ENCODE results near the gene SYT13. TPM values are rescaled to one million over a fixed set of nuclear protein-coding genes. Genes with fewer than 3 reads are reported as not detected.

Gene SYT13
- polyA plus RNA-seq, 1 donor (not counting 4 experiments of a cell fraction or from before 2014, with no cell fraction given): not detected

DNA sequence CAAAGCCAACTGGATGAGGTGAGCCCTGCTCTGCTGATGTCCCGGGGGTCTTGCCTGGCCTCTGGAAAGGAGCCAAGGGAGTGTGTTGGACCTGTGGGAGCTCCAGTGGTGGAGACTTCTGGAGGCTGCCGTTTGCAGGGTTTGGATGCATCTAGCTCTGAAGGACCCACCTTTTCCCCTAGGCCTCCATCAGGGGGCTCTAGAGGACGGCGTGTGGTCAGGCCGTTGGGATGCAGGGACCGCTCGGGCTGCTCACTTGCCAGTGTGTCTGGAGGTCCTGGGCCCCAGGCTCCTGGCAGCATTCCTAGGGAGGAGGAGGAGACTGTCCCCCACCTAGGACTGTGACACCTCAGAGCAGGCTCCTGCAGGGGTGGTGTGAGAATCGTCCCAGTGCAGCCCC, 81.4 kb downstream of the SYT13 start:
- no peaks in the 10 kb centered on the region for H3K9me3 ChIP-seq (ENCODE audit: control insufficient read depth, low read depth, low read length)
- H3K27ac ChIP-seq (ENCODE audit: control insufficient read depth, insufficient read depth, low read length): no peak overlapping the region
- no peak for DNase-seq (ENCODE audit: low read depth, low spot score)
- no peak overlapping the region for H3K9ac ChIP-seq (ENCODE audit: control insufficient read depth, extremely low read depth, insufficient read depth, low read length)
- H3K4me3 ChIP-seq (ENCODE audit: control insufficient read depth in 2 of 3, extremely low read depth in 1 of 3, insufficient read depth in 2 of 3, low read depth in 1 of 3, low read length in 3 of 3): no peak overlapping the region
- no peak for FAIRE-seq
- H3K79me2 ChIP-seq (ENCODE audit: control insufficient read depth, insufficient read depth, low read length): no peaks in the 10 kb centered on the region
- no peak overlapping the region for H2AFZ ChIP-seq (ENCODE audit: control insufficient read depth, low read length)
- TF ChIP-seq EZH2 (IDR thresholded peaks at IDR 0.05; ENCODE audit: low read length): no peak
- TF ChIP-seq, protein P1, sequence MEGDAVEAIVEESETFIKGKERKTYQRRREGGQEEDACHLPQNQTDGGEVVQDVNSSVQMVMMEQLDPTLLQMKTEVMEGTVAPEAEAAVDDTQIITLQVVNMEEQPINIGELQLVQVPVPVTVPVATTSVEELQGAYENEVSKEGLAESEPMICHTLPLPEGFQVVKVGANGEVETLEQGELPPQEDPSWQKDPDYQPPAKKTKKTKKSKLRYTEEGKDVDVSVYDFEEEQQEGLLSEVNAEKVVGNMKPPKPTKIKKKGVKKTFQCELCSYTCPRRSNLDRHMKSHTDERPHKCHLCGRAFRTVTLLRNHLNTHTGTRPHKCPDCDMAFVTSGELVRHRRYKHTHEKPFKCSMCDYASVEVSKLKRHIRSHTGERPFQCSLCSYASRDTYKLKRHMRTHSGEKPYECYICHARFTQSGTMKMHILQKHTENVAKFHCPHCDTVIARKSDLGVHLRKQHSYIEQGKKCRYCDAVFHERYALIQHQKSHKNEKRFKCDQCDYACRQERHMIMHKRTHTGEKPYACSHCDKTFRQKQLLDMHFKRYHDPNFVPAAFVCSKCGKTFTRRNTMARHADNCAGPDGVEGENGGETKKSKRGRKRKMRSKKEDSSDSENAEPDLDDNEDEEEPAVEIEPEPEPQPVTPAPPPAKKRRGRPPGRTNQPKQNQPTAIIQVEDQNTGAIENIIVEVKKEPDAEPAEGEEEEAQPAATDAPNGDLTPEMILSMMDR (optimal IDR thresholded peaks at IDR 0.05 in 1 of 3, IDR thresholded peaks at IDR 0.05 in 1 of 3, conservative IDR thresholded peaks at IDR 0.05 in 1 of 3; ENCODE audit: extremely low read depth in 1 of 3, insufficient read depth in 2 of 3, low read length in 3 of 3): no peak
- H3K4me2 ChIP-seq (ENCODE audit: control insufficient read depth, extremely low read depth, insufficient read depth, low read depth, low read length): no peak overlapping the region
- H3K4me1 ChIP-seq (ENCODE audit: control insufficient read depth, extremely low read depth, insufficient read depth, low read length): no peaks in the 10 kb centered on the region
- H3K9me1 ChIP-seq (ENCODE audit: control insufficient read depth, extremely low read depth, insufficient read depth, low read length): no peaks in the 10 kb centered on the region
- dilution Hi-C loops (cut with MboI; ENCODE audit: extremely low pct_ligation_motif_present, low sequenced_read_pairs): no loop called here
- H3K27me3 ChIP-seq (ENCODE audit: control insufficient read depth, extremely low read depth, insufficient read depth, low read length): no peaks in the 10 kb centered on the region
- no peaks in the 10 kb centered on the region for H4K20me1 ChIP-seq (ENCODE audit: control insufficient read depth, extremely low read depth, insufficient read depth, low read length)
- peaks cover 0 to 1% of the 10 kb centered on the region in 2 experiments for H3K36me3 ChIP-seq (ENCODE audit: control insufficient read depth in 2 of 2, extremely low read depth in 1 of 2, insufficient read depth in 2 of 2, low read length in 2 of 2)

DNA sequence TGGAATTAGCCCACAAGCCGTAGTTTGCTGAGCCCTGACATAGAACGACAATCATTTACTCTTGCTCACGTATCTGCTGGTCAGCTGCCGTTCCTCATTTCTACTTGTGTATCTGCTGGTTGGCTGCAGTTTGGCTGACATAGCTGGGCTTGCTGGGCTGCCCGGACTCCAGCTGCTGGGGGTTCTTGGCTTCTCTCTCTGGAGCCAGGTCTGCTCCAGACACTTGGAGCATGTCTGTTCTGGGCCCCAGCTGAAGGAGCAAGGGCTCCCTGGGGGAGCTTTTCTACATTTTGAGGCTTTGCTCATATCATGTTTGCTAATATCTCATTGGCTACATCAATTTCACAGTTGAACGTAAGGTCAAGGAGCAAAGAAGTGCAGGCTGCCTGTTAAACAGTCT, 92.4 kb downstream of the SYT13 start:
- Histone ChIP-seq H4K20me1 (ENCODE audit: control insufficient read depth, extremely low read depth, insufficient read depth, low read length) (no peaks in the 10 kb centered on the region), H3K9me1 (ENCODE audit: control insufficient read depth, extremely low read depth, insufficient read depth, low read length) (no peaks in the 10 kb centered on the region), H3K79me2 (ENCODE audit: control insufficient read depth, insufficient read depth, low read length) (no peaks in the 10 kb centered on the region), H3K27ac (ENCODE audit: control insufficient read depth, insufficient read depth, low read length) (no peak overlapping the region), H3K9ac (ENCODE audit: control insufficient read depth, extremely low read depth, insufficient read depth, low read length) (no peak overlapping the region), H3K4me2 (ENCODE audit: control insufficient read depth, extremely low read depth, insufficient read depth, low read depth, low read length) (no peak overlapping the region), H3K27me3 (ENCODE audit: control insufficient read depth, extremely low read depth, insufficient read depth, low read length) (no peaks in the 10 kb centered on the region), H3K4me1 (ENCODE audit: control insufficient read depth, extremely low read depth, insufficient read depth, low read length) (no peaks in the 10 kb centered on the region), H3K36me3 (ENCODE audit: control insufficient read depth in 2 of 2, extremely low read depth in 1 of 2, insufficient read depth in 2 of 2, low read length in 2 of 2) (no peaks in the 10 kb centered on the region), H3K4me3 (ENCODE audit: control insufficient read depth in 2 of 3, extremely low read depth in 1 of 3, insufficient read depth in 2 of 3, low read depth in 1 of 3, low read length in 3 of 3) (no peak overlapping the region), H3K9me3 (ENCODE audit: control insufficient read depth, low read depth, low read length) (no peaks in the 10 kb centered on the region), H2AFZ (ENCODE audit: control insufficient read depth, low read length) (no peak overlapping the region)
- no peak for TF ChIP-seq EZH2 (IDR thresholded peaks at IDR 0.05; ENCODE audit: low read length)
- TF ChIP-seq, protein P1 (optimal IDR thresholded peaks at IDR 0.05 in 1 of 3, IDR thresholded peaks at IDR 0.05 in 1 of 3, conservative IDR thresholded peaks at IDR 0.05 in 1 of 3; ENCODE audit: extremely low read depth in 1 of 3, insufficient read depth in 2 of 3, low read length in 3 of 3): no peak
- DNase-seq (ENCODE audit: low read depth, low spot score) (no peak), FAIRE-seq (no peak)
- dilution Hi-C loops (cut with MboI; ENCODE audit: extremely low pct_ligation_motif_present, low sequenced_read_pairs): no loop called here

Other genes with a start within 250 kb of the SYT13 start
- 2.1 to 2.7 TPM (median 2.5 TPM) in 3 replicates for gene PRDM11, start 139.7 kb downstream of the SYT13 start, polyA plus RNA-seq

Measured in keratinocyte (primary cell).